ENCODE measurements around the gene SYTL2. TPM values are rescaled to one million over a fixed set of nuclear protein-coding genes. Genes with fewer than 3 reads are reported as not detected.

SYTL2 gene
- total RNA-seq, 4 donors from 2014 or later, result 140 to 1,280 (median 344) TPM

- intact Hi-C loops (cut with DNase I; ENCODE audit: low total_unique reads), result no loop called here
- Histone ChIP-seq H3K27me3 (no peaks in the 10 kb centered on the region), H3K4me3 (no peak overlapping the region), H3K36me3 (no peaks in the 10 kb centered on the region), H3K4me1 (peaks cover 0 to 25% (median 11%) of the 10 kb centered on the region in 4 donors), H3K27ac (peak overlapping the region; percentile 54 to 71 (median 69)), H3K9me3 (no peaks in the 10 kb centered on the region)
- in situ Hi-C loops (cut with MboI; ENCODE audit: low pct_ligation_motif_present in 1 of 4, low pct_unique_long_range_greater_than_20kb in 1 of 4, low sequenced_read_pairs in 3 of 4), result no loop called here
- TF ChIP-seq POLR2A (IDR thresholded peaks at IDR 0.05) (no peak), CTCF (IDR thresholded peaks at IDR 0.05) (no peak), POLR2AphosphoS5 (IDR thresholded peaks at IDR 0.05) (no peak), EP300 (IDR thresholded peaks at IDR 0.05; ENCODE audit: low read depth) (no peak)
- DNase-seq, result no peak
- WGBS, 2 donors (ENCODE audit: low coverage in 1 of 2), result 85% methylated on average over 2 of the region's 2 CpGs; no CpG with 5 or more reads in 1 of the 2 donors
These were observed 55.7 kb downstream of the SYTL2 start for GRCh38 chr11:85755285-85755684.

- 52 to 79% methylated on average over 7 of the region's 7 CpGs for WGBS, 2 donors (ENCODE audit: low coverage in 1 of 2)
- Histone ChIP-seq H3K4me1 (peaks cover 0 to 30% (median 11%) of the 10 kb centered on the region in 4 donors), H3K27me3 (no peaks in the 10 kb centered on the region), H3K36me3 (no peaks in the 10 kb centered on the region), H3K27ac (peak overlapping the region in 1 of 4 donors; percentile 11), H3K9me3 (no peaks in the 10 kb centered on the region), H3K4me3 (no peak overlapping the region)
- intact Hi-C loops (cut with DNase I; ENCODE audit: low total_unique reads) (no loop called here), in situ Hi-C loops (cut with MboI; ENCODE audit: low pct_ligation_motif_present in 1 of 4, low pct_unique_long_range_greater_than_20kb in 1 of 4, low sequenced_read_pairs in 3 of 4) (no loop called here)
- TF ChIP-seq CTCF (IDR thresholded peaks at IDR 0.05) (no peak), POLR2A (IDR thresholded peaks at IDR 0.05) (no peak), EP300 (IDR thresholded peaks at IDR 0.05; ENCODE audit: low read depth) (no peak), POLR2AphosphoS5 (IDR thresholded peaks at IDR 0.05) (no peak)
- peak; percentile 62 for DNase-seq
These were observed 57.9 kb downstream of the SYTL2 start for GRCh38 chr11:85752890-85753581.

- intact Hi-C loops (cut with DNase I; ENCODE audit: low total_unique reads), result no loop called here
- in situ Hi-C loops (cut with MboI; ENCODE audit: low pct_ligation_motif_present in 1 of 4, low pct_unique_long_range_greater_than_20kb in 1 of 4, low sequenced_read_pairs in 3 of 4), result no loop called here
- WGBS, 2 donors (ENCODE audit: low coverage in 1 of 2), result 69 to 71% methylated on average over 4 of the region's 4 CpGs
These were observed 58.6 kb downstream of the SYTL2 start for GRCh38 chr11:85752201-85752889.

More at GRCh38 chr11:85752201-85752889, 58.6 kb downstream of the SYTL2 start:
- TF ChIP-seq POLR2A (IDR thresholded peaks at IDR 0.05) (no peak), POLR2AphosphoS5 (IDR thresholded peaks at IDR 0.05) (no peak), CTCF (IDR thresholded peaks at IDR 0.05) (no peak), EP300 (IDR thresholded peaks at IDR 0.05; ENCODE audit: low read depth) (no peak)
- peaks cover 0 to 26% (median 7%) of the 10 kb centered on the region in 4 donors for H3K4me1 ChIP-seq
- no peaks in the 10 kb centered on the region for H3K27me3 ChIP-seq
- no peak for DNase-seq
- H3K9me3 ChIP-seq, result no peaks in the 10 kb centered on the region
- no peak overlapping the region for H3K4me3 ChIP-seq
- H3K27ac ChIP-seq, result peak overlapping the region in 2 of 4 donors; percentile 3 to 14
- no peaks in the 10 kb centered on the region for H3K36me3 ChIP-seq
